NCI-H345 (cell line): ENCODE results near the gene COG3.

Experiments
- DNase-seq: peaks from one replicate; lab custom pipeline; 2025; lab: John Stamatoyannopoulos, UW

The COG3 gene

DNA sequence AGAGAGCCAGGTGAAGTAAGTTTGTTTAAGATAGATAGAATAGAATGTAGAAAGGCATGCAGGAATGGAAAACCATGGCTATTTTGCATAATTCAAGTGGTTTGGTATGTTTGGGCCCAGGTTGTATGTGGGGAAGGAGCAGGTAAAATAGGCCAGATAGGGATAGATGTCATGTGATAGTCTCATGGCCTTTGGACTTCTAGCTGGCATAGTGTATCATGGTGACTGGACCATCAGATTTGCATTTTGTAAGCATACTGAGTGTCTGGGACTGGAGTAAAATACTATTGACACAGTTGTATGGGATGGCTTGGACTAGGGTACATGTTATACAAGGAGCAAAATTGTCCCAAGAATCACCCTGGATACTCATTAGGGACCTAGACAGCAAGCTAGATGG, 38.9 kb downstream of the COG3 start:
- DNase-seq: no peak

GRCh38 chr13:45506811-45507210, 42.1 kb downstream of the COG3 start:
- DNase-seq: no peak

DNA sequence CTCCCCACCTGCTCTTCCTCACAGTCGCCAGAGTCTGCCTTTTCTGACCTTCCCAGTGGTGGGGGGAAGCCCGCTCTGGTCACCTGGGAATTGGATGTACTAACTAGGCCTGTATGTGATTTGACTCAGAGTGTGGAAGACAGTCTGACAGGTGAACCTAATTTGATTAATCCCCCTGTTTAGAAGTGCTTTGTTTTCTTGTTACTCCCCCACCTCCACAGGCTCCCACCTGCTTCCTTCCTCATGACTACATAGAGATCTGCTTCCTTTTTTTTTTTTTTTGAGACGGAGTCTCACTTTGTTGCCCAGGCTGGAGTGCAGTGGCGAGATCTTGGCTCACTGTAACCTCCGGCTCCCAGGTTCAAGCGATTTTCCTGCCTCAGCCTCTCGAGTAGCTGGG, 44.0 kb downstream of the COG3 start:
- DNase-seq: no peak

DNA sequence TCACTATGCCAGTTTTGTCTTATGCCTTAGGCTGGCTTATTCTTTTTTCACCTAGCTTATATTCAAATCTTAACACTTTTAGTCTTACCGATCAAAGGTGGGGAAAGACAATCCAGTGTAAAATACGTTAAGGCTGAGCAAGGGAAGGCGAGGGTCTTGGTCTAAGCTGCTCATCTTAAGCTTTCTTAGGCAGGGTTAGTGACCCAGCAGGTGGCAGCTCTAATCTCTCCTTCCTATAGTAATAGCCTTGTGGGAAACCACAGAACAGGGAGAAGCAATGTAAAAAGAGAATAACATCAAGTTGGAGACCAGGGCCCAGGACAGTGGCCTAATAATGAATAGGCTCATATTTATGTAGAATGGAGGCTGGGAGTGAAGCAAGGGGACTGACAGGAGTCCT, 45.9 kb downstream of the COG3 start:
- DNase-seq: no peak

DNA sequence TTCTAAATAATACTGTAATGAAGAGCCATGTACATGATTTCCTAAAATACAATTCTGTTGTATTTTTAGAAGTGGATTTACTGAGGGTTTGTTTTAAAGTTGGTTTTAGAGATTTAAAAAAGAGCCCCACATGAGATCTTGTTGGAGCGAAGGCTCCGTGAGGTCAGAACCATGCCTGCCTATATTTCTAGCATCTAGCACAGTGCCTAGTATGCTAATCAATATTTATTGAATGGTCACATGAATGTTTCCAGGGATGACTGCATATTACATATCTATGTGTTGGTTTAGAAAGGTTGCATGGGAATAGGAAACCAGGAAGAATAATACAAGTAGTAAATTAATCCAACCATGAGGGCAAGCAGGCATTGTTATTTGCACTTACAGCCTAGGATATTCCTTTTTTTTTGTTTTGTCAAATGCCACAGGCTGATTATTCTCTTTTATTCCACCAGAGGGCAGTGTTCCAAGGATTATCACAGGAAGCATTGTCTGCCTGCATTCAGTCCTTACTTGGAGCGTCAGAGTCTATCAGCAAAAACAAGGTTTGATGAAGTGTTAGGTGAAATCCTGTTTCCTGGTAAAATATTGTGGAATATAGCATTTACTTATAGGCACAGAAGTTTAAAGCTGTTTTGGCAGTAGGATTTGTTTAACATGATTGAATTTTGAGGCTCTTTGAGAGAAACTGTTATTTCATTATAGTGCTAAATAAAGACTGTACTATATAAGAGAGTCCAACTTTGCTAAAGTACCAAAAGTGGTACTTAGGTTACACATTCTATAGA, 46.8 kb downstream of the COG3 start:
- peak; percentile 49 for DNase-seq

DNA sequence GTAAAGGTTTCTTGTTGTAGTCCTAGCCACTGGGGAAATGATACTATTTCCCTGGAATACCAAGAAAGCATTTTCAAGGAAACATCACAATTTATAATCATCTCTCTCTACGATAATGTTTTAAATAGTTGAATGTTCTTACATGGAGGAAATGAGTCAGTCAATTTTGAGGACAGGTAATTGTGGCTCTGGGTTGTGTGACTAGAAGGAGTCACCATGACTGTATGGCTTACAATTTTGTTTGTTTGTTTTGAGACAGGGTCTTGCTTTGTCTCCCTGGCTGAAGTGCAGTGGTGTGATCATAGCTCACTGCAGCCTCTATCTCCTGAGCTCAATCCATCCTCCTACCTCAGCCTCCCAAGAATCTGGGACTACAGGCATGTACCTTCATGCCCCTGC, 47.4 kb downstream of the COG3 start:
- DNase-seq: no peak

- no peak for DNase-seq
Measured at GRCh38 chr13:45516757-45517156, 52.0 kb downstream of the COG3 start.

DNA sequence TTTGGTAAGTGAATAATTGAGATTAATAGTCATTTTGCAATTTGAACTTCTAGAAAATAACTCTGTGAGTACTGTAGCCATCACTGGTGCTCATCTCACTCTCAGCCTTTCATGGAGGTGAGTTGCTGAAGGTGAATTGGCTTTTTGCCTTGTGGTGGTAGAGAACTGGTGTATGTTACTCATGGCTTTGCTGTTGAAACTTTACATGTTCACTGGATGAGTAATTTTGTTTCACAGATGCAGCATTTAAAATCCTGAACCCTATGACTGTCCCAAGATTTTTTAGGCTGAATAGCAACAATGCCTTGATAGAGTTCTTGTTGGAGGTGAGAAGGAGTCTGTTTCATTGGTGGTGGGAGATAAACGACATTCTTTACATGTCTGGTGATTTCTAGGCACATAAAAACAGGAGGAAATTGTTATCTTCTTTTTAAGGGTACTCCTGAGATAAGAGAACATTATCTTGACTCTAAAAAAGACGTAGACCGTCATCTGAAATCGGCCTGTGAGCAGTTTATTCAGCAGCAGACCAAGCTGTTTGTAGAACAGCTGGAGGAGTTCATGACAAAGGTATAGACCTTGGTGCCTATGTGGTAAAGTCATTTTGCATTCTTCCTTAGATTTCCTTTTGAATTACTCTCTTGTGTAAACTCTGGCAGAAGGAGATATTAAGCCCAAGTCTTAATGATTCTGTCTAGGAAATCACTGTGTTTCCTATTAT, 53.9 kb downstream of the COG3 start:
- no peak for DNase-seq

DNA sequence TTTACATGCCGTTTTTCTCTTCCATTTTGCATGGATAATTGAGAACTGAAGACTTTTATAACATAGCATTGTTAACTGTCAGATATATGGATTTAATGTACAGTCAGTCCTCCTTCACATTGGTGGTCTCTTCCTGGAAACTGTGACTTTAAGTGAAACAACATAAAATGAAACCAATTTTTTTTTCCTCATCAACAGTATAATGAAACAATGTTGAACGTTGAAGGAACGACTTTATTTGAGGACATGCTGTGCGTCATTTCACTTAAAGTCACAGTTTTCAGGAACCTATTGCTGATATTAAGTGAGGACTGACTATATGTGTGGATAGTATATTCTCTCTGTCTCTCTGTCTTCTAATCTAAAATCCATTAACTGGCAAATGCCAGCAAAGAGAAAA, 54.8 kb downstream of the COG3 start:
- DNase-seq: no peak

DNA sequence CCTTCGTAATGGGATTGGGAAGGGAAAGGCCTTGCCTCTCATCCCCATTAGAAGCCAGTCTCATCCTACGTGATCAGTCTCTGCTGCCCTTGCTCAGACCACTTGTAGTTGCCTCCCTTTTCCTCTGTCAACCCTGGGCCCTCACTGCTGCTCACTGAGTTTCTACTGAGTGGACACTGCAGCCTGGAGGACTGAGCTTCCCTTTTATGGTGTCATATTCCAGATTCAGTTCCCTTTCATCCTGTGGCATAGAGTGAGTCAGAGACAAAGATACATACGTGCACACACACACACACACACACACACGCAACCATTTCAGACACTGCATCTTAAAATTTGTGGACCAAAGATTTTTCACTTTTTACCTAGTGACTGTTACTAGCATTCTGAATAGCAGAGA, 56.6 kb downstream of the COG3 start:
- no peak for DNase-seq

DNA sequence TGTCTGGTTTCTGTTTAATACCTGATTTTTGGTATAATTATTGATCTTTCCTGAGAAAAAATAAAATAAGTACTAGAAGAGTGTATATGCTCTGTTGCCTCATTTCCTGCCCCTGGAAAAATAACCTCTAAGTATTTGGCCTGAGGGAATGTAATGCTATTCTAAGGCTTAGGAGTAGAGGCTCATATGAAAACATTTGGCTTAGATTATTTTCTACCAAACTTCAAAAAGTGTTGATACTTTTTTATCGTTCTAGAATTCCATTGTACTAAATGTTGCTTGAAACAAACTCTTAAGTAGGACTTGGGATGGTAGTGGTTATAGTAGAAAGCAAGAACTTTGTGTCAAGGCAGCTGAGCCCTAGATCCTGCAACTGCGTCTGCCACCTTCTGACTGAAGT, 57.8 kb downstream of the COG3 start:
- DNase-seq: no peak

GRCh38 chr13:45527699-45528462, 63.1 kb downstream of the COG3 start:
- no peak for DNase-seq

- DNase-seq: no peak
Measured at GRCh38 chr13:45529758-45530157, 65.0 kb downstream of the COG3 start.

DNA sequence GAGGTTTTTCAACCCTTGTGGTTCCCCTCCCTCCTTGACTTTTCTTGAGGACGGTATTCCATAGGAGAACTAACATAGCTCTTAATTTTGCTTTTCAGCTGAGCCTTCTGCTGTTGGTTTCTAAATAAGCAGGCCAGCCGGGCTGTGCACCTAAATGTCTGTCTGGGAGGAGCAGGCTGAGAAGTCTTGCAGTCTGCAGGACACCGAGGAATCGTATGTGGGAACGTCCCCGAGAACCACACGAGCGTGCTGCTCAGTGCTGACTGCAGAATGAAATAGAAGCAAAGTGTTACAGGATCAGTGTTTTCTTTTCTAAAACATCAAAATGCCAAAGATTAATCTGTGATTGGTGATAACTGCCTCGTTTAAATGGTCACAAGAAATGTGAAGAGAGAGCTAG, 69.9 kb downstream of the COG3 start:
- no peak for DNase-seq

DNA sequence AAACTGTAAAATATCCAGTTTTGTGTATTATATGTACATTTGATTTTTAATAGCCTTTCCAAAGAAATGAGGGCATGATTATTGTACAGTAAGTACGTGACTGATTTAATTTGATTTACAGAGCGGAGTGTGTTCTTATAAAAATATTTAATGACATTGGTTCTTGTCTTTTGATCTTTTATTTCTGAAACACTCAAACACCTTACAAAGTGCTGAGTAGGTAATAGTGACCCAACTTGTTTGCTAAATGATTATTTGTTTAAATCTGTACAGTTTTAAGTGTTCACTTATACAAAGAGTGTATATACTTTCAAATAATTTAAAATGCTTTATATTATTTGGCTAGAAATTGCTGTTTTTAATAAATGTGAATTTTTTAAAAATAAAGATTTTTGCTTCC, 71.5 kb downstream of the COG3 start:
- no peak for DNase-seq

- DNase-seq: no peak
Measured at GRCh38 chr13:45537516-45537915, 72.8 kb downstream of the COG3 start.

- peak; percentile 60 for DNase-seq
Measured at GRCh38 chr13:45538382-45538781, 73.6 kb downstream of the COG3 start.

- DNase-seq: no peak
Measured at GRCh38 chr13:45540195-45540594, 75.5 kb downstream of the COG3 start.

DNA sequence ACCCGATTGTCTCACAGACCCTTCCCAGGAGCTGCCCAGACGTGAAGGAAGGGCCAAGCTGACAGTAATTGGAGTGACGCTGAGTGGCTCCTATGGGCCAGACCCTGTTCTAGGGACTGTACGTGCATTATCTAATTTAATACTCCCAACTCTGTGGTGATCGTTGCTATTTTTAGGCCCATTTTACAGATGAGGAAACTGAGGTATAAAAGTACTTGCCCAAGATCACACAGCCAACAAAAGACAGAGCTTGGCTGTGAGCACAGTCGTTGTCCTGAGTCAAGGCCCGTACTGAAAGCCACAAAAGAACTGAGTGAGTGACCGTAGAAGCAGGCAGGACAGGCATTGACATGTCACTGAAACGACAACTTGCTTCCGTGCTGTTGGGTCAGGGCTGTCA, 76.1 kb downstream of the COG3 start:
- DNase-seq: no peak

GRCh38 chr13:45541806-45542205, 77.1 kb downstream of the COG3 start:
- no peak for DNase-seq

GRCh38 chr13:45542391-45542790, 77.7 kb downstream of the COG3 start:
- no peak for DNase-seq

DNA sequence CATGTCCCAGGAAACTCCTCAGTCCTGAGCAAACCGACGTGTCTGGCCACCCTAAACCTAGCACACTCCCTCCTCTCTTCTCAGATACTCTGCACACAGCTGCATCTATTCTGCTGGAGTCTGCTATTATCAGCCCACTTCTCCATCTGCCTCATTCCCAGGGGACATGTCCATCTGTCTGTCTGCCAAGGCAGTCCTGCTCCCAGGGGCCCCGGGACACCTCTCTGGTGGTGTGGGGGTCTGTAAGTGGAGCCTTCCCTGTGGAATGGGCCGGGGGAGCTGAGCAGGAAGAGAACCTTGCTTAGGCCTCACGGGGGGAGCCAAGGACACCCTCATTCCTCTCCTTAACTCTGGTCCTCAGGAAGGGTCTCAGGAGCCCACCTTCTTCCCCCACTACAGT, 78.1 kb downstream of the COG3 start:
- no peak for DNase-seq

DNA sequence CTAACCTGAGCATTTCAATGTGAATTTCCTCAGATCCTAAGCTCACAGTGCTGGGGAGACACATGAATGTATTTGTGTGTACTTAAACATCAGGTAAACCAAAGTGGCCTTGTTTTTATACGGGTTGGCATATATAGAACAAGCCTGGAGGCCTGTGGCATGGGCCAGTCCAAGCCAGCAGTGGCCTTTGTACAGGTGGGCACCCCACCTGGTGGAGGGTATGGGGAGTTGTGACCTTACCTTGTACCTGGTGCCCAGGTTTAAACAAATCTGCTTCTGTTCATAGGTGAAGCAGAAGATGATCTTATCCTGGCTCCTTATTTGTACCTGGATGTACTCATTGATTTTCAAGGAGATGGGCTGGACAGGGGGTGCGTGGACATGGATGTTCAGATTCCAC, 79.8 kb downstream of the COG3 start:
- DNase-seq: no peak
